HG03045 (cell line): ENCODE results near the gene HYDIN.
"Not testable (repeated sequence)": the region's sequence is repeated elsewhere in the genome, so short reads cannot be mapped to it uniquely, and the experiment has no call there.

Experiments used
- ATAC-seq: cut with Tn5 transposase; IDR thresholded peaks from one replicate; pipeline ENCODE4 v1.9.1; 2021; ENCODE audit warnings: mild to moderate bottlenecking, moderate library complexity; ENCODE audit not compliant: unreplicated experiment

HYDIN gene

DNA sequence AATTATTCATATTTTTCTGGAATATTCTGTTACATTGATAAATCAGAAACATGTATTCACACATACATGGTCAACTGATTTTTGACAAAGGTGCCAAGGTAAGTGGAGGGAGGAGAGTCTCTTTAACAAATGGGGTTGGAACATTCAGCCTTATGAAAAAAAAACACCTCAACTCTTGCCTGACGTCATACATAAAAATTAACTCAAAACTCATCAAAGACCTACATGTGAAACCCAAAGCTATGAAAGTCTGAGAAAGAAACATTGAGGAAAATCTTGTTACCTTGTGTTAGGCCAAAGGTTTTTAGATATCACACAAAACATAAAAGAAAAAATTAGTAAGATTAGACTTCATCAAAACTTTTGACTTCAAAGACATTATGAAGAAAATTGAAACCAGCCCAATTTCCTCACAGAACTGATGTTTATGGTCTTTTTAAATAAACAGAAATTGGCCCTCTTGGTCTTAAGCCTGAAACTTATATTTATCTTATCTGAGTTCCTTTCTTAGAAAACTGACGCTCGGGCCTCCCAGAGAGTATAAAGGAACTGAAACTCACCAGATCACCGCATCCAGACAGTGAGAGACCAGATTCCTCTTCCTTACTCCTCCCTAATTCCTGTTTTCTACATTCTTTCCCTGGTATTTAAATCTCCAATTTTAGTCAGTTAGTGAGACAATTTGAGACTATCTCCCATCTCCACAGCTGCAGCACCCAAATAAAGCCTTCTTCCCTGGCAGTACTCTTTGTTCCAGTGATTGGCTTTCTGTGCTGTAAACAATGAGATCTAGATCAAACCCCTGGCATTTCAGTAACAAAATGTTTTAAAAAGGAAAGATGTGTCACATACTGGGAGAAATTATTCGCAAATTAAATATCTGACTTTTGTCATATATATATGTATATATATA, 4.0 kb downstream of the HYDIN start:
- no peak for ATAC-seq

DNA sequence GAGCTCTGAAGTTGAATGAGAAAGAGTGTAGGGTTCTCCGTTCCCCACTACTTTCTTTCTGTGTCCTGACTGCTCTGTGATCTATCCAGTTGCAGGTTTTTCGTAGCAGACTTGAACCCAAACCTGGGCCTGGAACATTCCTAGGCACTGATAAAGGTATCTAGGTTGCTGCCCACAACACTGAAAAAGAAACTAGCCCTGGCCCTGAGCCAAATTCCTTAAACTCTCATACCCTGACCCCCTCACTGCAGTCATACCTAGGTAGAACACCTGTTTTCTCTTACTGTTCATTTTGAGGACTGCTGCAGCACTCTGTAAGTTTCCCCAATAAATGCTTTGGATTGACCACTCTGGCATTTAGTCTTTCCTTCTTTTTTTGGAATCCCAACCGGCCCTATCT, 5.4 kb downstream of the HYDIN start:
- ATAC-seq: no peak

DNA sequence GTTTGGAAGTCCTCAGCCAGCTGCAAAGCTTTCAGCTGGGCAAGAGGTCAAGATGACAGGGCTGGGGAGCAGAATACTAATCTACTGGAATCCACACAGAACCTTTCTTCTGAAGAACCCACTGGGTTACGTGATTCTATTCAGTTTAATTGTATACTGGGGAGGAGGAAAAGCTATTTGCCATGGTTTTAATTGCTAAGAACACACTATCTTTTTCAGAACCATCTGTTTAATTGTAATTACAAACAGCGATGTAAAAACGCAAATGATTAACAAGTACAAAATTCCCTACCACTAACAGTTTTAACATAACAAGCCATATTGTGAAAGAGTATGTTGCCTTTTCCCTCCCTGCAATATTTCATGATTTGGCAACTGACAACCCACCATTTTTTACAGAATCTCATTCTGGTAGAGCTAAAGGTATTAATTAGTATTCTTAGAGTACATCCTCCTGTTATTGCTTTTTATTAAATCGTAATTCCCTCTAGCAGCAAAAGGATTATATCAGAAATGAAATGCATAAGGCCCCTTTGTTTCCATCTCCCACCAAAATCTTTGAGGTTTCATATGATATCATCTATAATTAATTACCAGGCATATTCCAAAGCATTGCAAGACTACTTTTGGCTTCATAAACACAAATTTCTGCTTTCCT, 12.1 kb downstream of the HYDIN start:
- ATAC-seq: no peak

GRCh38 chr16:71217506-71217905, 13.0 kb downstream of the HYDIN start:
- ATAC-seq: no peak

- ATAC-seq: no peak
Measured at GRCh38 chr16:71216714-71217113, 13.8 kb downstream of the HYDIN start.

DNA sequence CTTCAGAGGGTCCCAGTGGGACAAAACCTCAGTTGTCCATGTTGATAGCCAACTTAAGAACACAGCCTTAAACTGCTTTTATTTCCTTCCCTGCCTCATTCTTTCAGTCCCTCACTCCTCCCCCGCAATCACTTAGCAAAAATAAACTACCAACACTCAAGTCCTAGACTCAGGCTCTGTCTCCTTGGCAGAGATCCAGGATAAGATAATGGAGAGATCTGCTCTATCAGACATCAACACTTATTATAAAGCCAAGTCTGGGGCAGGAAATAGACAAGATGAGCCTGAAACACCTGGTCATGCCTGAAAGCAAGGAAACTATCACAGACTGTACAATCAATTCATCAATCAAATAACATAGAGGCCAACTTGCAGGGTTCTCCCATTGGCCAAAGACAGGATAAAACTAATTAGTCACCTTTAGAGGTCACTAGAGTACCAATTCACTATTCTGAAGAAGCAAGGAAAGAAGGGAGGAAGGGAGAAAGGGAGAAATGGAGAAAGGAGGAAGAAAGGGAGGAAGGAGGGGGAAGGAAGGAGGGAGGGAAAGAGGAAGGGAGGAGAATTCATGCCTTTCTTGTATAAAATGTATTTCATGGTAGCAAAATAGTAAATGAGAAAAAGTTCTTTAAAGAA, 15.7 kb downstream of the HYDIN start:
- no peak for ATAC-seq

DNA sequence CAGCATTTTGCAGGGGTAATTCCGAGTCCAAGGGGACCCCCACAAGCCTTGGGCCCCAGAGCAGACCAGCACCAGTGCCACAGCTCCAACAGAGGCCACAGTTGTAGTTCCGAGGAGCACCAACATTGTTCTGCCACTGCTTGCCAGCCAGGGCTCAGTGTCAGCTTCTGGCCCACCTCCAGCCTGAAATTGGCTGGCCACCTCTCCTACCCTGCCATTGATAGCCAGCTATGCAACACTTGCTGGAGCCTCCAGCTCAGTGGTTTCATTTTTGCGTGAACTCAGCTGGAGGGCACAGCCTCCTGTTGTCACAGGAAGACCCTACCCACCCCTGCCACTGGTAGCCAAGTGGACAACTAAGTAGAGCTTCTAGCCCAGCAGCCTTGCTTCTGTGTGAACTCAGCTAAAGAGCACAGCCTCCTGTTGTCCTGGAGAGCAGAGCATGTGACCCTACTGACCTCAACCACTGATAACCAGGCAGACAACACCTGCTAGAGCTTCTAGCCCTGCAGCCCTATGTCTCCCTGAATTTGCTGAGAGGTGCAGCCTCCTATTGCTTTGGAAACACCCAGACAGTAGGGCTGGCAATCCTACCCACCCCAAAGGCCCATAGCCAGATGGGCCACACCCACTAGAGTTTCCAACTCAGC, 24.9 kb downstream of the HYDIN start:
- no peak for ATAC-seq

DNA sequence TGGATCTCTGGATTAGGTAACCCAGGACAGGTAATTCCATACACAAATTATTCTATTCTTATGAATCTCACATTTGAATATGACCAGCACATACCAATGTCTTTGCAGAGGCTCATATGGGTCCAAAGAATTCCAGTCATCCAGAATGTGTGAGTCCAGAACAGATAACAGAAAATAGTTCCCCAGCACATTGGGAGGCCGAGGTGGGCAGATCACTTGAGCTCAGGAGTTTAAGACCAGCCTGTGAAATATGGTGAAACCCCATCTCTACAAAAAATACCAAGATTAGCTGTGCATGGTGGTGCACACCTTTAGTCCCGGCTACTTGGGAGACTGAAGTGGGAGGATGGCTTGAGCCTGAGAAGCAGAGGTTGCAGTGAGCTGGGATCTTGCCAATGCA, 26.9 kb downstream of the HYDIN start:
- no peak for ATAC-seq

GRCh38 chr16:71201556-71201955, 29.0 kb downstream of the HYDIN start:
- ATAC-seq: no peak

DNA sequence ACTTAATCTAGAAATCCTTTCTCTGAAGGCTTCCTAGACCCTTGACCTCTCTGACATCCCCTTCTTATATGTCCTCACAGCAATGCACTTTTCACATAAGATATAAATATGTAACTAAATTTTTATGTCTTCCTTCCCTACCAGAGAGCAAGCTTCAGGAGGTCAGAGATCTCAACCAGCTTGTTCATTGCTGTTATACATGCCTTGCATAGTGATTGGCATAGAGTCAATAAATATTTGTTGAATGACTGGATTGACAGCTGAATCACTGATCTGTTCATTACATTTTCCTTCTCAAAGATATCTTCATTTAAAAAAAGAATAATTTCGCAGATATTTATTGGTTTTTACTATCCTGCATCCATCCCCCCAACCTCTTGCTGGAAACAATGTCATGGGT, 29.5 kb downstream of the HYDIN start:
- ATAC-seq: no peak

DNA sequence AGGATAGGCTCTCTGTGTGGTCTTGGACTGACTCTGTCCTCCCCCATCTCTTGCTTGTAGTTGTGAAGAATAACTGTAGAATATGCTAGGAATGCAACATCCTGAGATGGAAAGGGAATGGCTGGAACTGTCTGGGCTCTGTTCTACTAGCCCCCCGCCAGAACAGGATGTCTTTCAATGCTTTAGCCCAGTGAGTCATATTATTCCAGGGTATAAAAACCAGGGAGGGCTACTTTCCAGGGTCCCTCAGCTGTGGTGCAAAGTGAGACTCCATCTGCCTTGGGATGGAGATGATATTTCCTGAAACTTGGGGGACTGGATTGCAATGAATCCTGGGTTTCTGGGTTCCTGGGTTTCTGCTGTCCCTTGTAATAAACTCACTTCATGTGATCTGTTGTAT, 32.1 kb downstream of the HYDIN start:
- ATAC-seq: no peak

DNA sequence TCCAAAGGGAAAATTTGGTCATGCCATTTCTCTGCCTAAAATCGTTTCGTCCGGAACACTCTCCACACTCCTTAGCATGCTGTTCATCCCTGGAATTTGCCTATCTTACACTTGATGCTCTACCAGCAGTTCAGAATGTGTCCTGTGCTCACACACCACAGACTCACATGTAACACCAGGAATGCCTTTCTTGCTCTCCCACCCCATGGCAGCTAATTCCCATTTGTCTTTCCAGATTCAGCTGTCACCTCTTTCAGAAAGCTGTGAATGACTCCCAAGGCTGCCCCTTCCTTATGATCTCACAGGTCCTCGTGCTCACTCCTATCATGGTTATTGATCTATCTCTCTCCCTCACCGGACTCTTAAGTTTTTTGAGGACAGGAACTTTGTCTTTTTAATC, 38.1 kb downstream of the HYDIN start:
- ATAC-seq: no peak

GRCh38 chr16:71188956-71189712, 41.4 kb downstream of the HYDIN start:
- no peak for ATAC-seq

DNA sequence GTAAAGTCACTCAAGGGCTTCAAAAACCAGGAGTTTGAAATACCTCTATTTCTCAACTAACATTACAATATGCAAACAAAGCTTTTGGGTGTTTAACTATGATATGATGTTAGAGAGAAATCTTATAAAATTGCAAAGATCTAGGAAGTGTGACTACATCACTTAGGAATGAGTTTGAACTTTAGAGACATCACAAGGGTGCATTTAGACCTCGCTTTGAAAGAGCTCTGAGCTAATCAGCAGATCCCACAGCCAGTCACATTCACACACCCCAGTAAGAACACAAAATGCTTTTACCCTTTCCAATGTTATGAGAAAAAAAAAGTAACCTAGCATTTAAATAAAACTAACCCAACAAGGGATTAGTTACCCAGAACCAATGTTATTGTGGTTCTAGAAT, 45.2 kb downstream of the HYDIN start:
- no peak for ATAC-seq

- ATAC-seq: no peak
Measured at GRCh38 chr16:71179569-71179968, 51.0 kb downstream of the HYDIN start.

- no peak for ATAC-seq
Measured at GRCh38 chr16:71172481-71173207, 57.9 kb downstream of the HYDIN start.

DNA sequence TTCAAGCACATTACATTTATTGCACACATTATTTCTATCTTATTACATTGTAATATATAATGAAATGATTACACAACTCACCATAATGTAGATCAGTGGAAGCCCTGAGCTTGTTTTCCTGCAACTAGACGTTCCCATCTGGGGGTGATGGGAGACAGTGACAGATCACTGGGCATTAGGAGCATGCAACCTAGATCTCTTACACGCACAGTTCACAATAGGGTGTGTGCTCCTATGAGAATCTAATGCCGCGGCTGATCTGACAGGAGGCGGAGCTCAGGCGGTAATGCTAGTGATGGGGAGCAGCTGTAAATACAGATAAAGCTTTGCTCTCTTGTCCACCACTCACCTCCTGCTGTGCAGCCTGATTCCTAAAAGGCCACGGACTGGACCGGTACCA, 69.5 kb downstream of the HYDIN start:
- ATAC-seq: not testable (repeated sequence)

DNA sequence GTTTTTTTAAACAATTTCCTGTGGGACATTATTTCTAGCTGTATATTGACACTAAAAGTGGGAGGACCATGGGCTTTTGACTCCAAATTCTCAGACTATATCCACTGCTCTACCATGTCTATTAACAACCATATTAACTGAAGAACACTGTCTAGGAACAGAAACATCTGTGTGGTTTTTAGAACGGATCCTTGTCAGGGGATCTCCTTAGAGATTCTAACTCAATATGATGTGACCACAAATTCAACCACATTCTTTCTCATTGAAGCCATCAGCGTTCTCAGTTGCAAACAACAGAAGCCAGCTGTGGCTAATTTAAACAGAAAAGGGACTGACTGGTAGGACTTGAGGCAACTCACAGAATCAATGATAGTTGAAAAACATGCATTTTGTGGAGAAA, 73.2 kb downstream of the HYDIN start:
- not testable (repeated sequence) for ATAC-seq

- not testable (repeated sequence) for ATAC-seq
Measured at GRCh38 chr16:71153329-71153728, 77.2 kb downstream of the HYDIN start.

DNA sequence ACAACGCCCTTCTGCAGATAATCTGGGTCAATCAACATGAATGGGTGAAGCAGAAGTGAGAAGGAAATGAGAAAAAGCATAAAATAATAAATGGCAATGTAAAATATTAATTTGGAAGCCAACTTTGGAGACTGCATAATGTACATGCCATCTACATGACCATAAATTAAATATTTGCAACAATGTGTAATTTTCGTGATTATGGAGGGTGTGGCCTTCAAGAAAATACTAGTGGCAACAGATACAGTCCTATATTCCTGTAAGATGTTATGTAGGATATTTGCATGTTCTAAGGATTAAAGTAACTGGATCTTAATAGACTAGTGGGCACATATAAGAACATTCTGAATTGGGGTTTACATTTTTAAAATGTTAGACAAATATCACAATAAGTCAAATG, 78.9 kb downstream of the HYDIN start:
- ATAC-seq: not testable (repeated sequence)
